HG03558 (cell line): ENCODE results near the gene ZNF654.
"Not testable (repeated sequence)": the region's sequence is repeated elsewhere in the genome, so short reads cannot be mapped to it uniquely, and the experiment has no call there.

Experiments used
- ATAC-seq: cut with Tn5 transposase; IDR thresholded peaks from one replicate; pipeline ENCODE4 v1.9.1; 2021; ENCODE audit warnings: moderate number of reproducible peaks; ENCODE audit not compliant: unreplicated experiment; ENCODE audit errors: extremely low read depth

Gene ZNF654

DNA sequence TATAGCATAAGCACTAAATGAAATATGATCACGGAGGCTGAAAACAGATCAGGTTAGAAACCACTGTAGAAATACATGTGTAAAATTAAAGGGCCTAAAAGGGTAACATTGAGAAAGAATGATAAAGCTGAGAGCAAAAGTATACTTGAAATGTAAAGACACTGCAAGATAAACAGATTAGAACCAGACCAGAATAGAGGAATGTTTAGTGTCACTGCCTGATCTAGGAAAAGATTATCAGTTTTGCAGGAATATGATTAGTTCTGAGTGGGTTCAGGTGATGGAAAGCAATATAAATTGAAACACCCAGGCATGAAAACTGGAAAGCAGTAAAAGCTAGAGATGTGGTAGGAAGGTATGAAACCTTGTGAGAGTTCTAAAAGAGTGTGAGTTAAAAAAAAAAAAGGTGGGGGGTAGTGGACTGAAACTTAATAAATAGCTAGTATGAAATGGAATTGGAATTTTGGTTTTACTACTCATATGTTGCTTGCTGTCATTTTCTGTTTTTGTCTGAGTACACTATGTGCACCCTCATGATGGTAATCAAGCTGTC lies 74.7 kb downstream of the ZNF654 start:
- no peak for ATAC-seq

DNA sequence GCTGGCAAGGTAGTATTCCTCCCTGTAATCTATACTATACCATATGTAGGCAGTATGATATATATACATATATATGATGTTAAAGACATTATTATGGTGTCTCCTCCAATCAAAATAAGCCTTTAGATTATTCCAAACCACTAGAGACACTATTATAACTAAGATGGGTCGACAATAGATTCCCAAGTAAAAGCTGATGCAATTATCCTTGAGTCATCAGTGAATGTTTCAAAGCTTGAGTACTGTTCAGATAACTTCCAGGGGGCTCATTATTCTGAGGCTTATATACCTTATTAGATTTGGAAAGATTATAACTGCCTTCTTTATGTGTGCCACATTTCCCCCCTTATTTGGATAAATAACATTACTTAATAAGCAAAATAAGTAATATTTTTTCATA lies 78.8 kb downstream of the ZNF654 start:
- ATAC-seq: no peak

DNA sequence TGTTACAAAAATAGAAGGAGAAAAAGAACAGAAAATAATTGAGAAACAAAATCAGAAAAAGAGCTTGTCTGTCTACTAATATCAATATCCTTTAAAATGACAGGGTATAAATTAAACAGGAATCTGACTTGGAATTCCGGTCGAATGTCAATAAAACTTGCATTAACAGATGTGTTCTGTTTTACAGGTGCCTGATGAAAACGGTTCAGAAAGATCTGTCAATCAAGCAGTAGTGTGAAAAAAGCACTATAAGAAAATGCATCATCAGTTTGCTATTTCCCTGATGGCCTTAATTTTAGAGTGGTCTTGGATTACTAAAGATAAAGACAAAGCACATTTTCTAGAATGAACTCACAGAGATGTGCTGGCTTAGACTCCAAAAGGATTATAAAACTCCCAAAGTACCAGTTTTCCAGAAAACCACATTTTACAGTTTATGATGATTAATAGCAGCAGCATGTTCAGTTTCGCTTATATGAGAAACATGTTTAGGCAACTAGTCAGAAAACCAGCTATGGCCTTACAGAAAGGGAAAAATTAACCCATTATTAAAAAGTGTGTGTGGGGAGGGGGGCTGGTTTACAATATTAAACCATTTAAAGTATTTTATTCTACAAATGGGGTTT lies 82.5 kb downstream of the ZNF654 start:
- no peak for ATAC-seq

DNA sequence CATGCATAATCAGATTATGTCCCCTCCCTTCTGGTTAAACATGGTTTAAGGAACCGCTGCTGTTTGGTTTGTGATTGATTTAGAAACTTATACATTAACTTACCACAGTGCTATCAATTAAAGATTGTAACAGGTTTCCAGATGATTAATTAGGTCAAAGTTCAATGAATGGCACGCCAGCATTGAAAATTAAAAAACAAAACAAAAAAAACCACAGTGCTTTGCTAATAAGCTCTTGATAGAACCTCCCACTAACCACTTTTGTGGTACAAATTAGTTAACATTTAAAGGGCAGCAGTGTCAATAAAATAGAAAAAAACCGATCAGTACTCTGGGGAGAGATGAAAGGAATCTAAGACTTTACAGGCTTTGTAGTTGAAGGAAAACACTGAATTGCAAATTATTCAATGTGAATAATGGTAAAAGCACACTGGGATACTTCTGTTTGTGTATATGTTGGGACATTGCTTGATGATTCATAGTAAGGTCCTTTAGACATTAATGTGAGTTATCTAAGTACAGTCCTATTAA lies 83.1 kb downstream of the ZNF654 start:
- no peak for ATAC-seq

DNA sequence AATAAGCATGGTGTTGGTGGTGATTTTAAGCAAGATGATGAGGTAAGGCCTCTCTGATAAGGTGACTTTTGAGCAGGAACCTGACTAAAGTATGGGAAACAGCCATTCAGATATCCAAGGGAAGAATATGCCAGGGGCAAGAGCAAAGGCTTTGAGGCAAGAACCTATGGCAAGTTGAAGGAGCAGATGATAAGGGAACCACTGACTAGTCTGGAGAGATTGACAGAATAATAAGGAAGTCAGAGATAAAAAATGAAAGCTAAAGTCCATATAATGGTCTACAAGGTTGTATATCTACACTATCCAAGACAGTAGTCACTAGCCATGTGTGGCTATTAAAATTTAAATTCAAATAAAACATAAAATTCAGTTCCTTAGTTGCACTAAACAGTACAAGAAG lies 88.2 kb downstream of the ZNF654 start:
- no peak for ATAC-seq

DNA sequence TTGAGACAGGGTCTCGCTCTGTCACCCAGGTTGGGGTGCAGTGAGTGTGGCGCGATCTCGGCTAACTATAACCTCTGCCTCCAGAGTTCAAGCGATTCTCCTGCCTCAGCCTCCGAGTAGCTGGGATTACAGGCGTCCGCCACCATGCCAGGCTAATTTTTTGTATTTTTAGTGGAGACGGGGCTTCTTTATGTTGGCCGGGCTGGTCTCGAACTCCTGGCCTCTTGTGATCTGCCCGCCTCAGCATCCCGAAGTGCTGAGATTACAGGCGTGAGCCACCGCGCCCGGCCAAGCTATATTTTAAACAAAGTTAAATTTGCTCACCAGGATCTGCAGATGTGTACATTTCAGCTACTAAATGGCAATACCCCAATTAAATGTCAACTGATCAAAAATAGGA lies 89.6 kb downstream of the ZNF654 start:
- no peak for ATAC-seq

DNA sequence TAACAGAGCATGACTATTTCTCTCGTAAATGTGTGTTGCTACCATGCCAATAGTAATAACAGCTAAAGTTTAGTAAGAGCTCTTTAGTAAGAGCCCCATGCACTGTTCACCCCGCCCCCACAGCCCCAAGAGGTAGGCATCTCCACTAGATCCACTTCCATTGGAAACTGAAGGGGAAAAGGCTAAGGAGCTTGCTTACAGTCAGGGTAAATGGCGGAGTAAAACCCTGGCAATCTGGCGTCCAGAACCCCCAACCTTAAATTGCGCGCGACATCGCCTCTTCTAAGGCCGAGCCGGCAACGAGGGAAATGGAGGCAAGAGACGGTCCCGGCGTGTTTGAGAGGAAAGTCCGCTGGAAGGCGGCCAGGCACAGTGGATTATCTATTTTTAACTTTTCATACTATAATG lies 90.0 kb downstream of the ZNF654 start:
- ATAC-seq: peak; percentile 7

DNA sequence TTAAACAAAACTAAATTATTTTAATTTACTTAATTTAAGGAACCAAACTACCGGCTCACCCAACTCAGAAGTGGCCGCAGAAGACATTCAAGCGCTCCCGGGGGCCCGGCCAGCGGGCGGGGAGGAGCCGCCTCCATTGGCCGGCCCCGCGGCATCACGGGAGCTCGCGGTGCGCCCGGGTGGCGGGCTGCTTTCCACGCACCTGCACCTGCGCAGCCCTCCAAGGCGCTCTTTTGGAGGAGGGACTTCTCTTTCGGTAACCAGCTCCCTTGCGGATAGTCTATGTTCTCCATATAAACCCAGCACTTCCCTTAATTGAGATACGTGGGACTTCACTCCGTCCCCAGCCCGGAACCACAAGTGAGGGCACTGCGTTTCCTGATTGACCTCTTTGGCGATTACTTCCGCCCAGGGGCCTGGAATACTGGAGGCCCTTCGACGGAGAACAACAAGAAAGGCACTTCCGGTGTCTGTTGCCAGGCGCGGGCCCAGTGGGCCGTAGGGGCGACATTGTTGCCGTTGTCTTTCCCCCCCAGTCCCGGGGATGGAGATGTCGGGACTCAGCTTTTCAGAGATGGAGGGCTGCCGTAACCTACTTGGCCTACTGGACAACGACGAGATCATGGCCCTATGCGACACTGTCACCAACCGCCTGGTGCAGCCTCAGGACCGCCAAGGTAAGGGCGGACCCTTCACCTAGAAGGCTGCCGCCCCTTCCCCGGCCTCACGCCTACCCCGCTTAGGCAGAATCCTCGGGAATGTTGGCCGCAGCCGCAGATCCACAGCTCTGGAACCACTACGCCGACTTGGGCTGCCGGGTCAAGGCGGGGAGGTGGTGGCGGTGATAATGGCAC lies 90.7 kb downstream of the ZNF654 start, which contains the start of gene C3orf38:
C3orf38 (plus strand) TSS at position 451 of the 854 bp plus-strand sequence; CDS start at position 545, 94 bp downstream.
- peak; percentile 59 for ATAC-seq

DNA sequence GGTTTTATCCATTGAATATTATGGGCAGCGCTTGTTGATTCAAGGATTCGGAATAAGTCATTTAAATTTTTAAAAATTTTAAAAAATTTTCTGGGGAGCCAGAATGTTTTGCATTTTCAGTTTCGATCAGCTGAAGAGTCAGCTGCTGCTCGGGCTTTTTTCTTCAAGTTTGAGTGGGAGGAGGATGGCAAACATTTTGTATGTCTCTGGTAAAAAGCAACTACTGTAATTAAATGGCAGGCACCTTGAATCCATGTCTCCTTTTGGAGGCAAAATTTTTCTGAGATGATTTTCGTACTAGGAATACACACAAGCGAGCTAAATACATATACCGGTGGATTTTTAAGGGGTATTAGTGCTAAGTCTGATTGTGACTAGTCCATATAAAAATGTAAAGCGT lies 91.3 kb downstream of the ZNF654 start:
- no peak for ATAC-seq

DNA sequence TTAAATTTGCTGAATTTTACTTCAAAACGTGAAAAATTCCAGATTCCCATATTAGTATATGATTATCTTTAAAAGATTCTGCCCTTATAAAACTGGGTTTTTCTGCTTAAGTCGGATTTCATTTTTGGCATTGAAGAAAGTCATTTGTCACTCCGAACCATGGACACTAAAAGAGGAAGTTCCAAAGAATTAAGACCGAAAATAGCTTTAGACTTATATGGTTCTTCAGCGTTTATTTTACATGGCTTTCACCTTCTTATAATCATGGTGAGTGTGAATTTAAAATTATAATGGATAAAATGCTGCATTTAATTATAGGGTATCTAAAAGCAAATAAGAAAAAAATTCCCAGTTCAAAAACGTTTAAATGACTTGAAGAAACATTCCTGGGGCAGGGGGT lies 91.8 kb downstream of the ZNF654 start:
- no peak for ATAC-seq

DNA sequence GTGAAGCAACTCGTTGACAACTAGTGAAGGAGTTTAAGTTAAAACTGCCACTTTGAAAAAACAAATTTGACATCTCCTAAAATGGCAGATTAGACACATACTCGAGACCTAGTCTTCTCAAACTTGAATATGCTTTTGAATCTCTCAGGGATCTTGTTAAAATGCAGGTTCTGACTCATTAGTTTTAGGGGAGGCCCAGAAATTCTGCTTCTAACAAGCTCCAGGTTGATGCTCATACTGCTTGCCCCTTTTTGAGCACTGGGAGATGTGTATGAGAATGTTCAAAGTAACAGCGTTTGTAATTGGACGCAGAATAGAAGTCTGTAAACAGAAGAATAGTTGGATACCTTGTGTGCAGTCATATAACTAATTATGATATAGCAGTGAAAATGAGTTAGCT lies 92.3 kb downstream of the ZNF654 start:
- ATAC-seq: no peak

DNA sequence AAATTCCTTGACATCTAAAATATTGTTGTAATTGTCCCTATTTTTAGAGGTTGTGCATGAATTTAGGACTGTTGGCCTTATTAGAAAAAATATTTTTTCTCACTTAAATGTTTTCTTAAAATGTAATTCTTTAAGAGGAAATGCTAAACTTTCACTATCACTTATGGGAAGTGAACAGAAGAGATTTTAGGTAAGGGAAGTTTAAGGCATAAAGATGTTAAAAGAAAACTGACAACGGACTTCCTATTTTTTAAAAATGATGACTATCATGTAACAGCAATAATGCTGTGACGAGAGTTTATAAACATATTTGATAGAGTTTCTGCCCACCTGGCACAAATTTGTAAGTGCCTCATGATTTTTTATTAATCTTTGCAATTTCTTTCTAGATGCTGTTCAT lies 93.8 kb downstream of the ZNF654 start:
- no peak for ATAC-seq

DNA sequence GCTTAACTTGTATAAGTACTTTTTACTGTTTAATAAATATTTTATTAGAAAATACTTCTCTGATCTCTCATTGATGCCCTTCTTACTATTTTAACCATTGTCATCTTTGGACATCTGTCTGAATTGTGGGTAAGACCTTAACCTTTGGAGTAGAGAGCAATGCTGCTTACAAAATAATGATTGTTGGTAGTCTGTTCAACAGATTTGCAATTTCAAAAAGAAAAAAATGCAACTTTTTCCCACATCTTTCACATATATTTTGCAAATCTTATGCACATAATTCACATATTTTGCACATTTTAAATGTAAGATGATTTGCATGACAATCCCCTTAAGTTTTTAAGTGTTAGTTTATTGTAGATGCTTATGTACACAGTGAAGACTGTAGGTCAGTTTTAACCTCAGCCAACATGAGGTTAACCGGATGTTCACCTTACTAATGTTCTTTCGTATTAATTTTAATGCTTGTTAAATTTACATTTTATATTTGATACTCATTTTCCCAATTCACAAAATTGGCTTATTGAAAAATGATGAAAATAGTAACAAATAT lies 107.4 kb downstream of the ZNF654 start:
- no peak for ATAC-seq

DNA sequence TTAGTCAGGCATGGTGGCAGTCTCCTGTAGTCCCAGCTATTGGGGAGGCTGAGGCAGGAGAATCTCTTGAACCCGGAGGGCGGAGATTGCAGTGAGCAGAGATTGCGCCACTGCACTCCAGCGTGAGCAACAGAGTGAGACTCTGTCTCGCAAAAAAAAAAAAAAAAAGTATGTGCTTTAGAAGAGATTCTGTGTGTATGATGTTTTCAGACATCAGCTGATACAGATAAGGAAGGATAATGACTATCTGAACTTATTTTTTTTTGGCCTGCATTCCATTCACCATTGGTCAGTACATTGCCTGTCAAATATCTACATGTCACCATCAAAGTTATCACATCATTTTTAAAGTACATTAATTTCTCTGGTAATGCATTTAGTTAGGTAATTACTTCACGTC lies 108.1 kb downstream of the ZNF654 start:
- no peak for ATAC-seq

DNA sequence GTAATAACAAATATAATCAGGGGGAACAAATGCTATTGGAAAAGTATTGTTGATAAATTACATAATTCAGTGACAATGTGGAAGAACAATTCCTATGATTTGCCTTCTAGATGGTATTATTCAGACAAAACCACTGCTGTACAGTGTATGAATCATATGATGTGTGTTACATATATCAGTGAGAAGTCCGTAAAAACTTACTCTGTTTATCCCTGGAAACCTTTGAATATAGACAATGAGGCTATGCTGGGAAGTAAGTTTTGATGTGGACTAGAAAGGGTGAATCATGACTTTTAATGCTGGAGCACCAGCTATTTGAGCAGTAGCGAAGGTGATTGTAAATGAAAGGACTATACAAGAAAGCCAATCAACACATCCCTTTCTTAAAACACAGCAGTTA lies 108.6 kb downstream of the ZNF654 start:
- no peak for ATAC-seq

DNA sequence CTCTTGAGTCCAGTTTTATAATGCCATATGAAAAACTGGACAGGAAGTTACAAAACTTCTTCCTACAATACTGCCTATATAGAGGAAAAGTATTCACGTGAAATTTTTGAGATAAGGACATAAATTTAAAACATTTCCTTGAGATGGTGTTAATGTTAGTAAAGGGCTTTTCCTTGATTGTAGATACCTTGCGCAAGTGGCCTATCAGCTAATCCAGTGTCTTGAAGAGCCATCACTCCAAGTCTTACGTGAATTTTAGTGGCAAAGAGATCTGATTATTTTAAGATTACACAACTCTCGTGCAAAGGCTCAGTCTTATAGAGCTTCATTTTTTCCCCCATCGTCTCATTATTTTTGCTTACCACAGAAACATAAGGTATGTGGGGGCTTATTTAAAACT lies 109.1 kb downstream of the ZNF654 start:
- ATAC-seq: no peak

DNA sequence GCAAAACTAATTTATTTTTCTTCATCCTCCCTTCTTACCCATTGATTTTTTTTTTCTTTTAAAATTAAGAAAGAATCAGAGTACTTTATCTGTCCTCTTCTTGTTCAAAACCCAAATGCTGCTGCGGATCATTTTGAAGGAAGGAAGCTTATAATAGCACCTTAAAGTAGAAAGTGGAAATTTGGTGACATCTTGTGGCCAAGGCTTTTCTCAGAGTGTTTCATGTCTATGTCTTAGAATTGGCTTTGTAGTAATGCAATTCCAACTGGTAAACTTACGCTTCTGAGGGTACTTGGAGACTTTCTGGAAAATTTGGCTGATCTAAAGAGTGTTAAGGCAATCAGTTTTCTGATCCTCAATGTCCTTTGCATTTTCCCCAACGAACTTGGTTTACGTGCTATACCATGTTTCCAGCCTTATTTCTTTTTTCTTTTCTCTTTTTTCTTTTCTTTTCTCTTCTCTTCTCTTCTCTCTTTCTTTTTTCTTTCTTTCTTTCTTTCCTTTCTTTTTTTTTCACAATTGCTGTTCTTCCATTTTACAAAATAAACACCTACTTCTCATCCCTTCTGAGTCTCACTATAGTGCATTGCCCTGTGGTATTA lies 121.4 kb downstream of the ZNF654 start:
- ATAC-seq: peak; percentile 80

DNA sequence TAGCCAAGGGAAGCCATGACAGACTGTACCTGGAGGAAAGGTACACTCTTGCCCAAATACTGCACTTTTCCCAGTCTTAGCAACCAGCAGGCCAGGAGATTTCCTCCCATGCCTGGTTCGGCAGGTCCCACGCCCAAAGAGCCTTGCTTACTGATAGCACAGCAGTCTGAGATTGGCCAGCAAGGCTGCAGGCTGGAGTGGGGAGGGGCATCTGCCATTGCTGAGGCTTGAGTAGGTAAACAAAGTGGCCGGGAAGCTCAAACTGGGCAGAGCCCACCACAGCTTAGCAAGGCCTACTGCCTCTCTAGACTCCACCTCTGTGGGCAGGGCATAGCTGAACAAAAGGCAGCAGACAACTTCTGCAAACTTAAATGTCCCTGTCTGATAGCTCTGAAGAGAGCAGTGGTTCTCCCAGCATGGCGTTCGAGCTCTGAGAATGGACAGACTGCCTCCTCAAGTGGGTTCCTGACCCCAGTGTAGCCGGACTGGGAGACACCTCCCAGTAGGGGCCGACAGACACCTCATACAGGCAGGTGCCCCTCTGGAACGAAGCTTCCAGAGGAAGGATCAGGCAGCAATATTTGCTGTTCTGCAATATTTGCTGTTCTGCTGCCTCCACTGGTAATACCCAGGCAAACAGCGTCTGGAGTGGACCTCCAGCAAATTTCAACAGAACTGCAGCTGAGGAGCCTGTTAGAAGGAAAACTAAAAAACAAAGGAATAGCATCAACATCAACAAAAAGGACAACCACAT lies 123.3 kb downstream of the ZNF654 start:
- not testable (repeated sequence) for ATAC-seq

DNA sequence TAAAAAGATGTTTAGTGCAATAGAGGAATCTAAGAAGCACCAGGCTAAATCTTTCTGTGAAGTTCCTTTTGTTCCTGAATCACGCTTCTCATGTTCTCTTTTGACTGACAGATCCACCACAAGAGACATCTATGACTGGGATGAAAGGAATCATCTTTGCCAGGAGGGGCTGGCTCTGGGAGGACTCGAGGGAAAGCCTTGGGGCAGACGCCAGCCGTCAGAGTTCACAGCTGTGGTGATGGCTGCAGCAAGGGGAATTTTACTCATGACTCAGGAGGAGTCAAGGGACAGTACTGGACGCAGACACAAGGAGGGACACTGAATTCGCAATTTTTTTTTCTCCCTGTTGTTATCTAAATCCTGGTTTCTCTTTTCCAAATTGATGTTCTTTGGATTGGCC lies 129.4 kb downstream of the ZNF654 start:
- no peak for ATAC-seq

DNA sequence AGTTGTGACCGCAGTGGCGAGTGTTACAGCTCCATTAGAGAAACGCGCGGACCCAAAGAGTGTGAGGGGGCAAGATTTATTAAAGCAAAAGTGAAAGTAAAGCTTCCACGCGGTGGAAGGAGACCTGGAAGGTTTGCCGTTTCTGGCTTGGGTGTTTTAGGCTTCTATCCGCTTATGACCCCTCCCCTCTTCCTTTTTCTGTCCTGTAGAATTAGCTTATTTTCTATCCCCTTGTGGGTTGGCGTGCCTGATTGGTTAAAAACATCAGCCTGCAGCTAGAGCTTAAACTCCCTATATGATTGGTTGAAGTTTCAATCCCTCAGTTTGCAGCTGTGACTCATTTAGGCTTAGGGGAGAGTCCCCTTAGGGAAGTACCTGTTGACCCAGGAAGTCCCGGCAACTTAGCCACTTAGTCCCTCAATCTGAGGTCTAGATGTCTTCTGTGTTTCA lies 130.3 kb downstream of the ZNF654 start:
- ATAC-seq: peak; percentile 90
